ENCODE data around the gene C4orf50.

The C4orf50 gene

DNA sequence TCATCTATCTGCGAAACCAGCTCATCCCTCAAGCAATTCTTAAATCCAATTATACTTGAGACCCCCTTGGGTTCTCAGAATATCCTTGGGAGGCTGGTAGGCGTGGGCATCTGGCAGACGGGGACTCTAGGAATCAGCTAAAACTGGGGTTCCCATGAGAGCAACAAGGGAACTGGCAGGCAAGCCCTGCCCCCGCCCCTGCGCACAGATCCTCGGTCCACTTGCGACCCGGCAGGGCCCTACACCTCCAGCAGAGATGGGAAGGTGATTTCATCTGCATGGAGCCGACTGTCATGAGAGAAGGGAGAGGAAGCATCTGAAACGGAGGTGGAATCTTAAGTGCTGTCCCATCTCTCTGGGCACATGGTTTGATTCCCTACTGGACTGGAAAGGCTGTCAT lies 9.9 kb upstream of the C4orf50 start:
- no peak for DNase-seq
- H3K27me3 ChIP-seq (replicated peaks; ENCODE audit: insufficient read depth, low read length): peaks cover 7% of the 10 kb centered on the region; the same call in 1 of the 2 replicates

DNA sequence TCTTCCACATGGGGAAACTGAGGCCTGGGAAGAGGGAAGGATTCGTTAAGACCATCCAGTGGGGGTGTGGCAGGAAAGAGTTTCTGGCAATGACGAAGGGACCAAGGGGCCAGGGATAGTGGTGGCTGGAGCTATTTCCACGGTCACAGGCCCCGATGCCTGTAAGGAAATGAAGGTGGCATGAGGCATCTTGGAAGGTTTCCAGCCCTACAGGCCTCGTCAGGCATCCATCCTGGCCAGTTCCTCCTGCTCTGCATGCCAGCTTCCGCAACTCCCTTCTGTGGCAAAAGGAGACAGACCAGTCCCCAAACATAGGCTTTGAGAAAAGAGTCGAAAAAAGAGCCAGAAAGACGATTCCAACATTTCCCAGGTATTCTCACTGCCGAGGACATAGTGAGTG lies 9.2 kb upstream of the C4orf50 start:
- Histone ChIP-seq H3K9me2 (replicated peaks; ENCODE audit: insufficient read depth, low read length) (no peaks in the 10 kb centered on the region), H3K4me2 (ENCODE audit: low read depth, low read length) (no peak overlapping the region), H3F3A (ENCODE audit: insufficient read depth, low read length) (no peaks in the 10 kb centered on the region), H3K4me3 (ENCODE audit: low read length) (no peak overlapping the region), H2AFZ (ENCODE audit: low read length) (no peak overlapping the region), H3K79me2 (ENCODE audit: low read length) (no peaks in the 10 kb centered on the region), H3K9ac (ENCODE audit: low read length) (no peak overlapping the region), H4K20me1 (ENCODE audit: insufficient read depth, low read length) (no peaks in the 10 kb centered on the region), H3K27ac (ENCODE audit: low read length) (no peak overlapping the region), H3K9me3 (replicated peaks; ENCODE audit: insufficient read depth, low read length) (no peaks in the 10 kb centered on the region), H3K36me3 (replicated peaks; ENCODE audit: insufficient read depth, low read length) (no peaks in the 10 kb centered on the region), H3K27me3 (replicated peaks; ENCODE audit: insufficient read depth, low read length) (peaks cover 12% of the 10 kb centered on the region; the same call in 1 of the 2 replicates), H3K4me1 (ENCODE audit: low read length) (peaks cover 16% of the 10 kb centered on the region)
- DNase-seq: no peak
- TF ChIP-seq EZH2phosphoT487 (IDR thresholded peaks at IDR 0.05; ENCODE audit: low read length) (no peak), EZH2 (optimal IDR thresholded peaks at IDR 0.05; ENCODE audit: low read depth, low read length) (no peak)
- TF ChIP-seq, protein P1, sequence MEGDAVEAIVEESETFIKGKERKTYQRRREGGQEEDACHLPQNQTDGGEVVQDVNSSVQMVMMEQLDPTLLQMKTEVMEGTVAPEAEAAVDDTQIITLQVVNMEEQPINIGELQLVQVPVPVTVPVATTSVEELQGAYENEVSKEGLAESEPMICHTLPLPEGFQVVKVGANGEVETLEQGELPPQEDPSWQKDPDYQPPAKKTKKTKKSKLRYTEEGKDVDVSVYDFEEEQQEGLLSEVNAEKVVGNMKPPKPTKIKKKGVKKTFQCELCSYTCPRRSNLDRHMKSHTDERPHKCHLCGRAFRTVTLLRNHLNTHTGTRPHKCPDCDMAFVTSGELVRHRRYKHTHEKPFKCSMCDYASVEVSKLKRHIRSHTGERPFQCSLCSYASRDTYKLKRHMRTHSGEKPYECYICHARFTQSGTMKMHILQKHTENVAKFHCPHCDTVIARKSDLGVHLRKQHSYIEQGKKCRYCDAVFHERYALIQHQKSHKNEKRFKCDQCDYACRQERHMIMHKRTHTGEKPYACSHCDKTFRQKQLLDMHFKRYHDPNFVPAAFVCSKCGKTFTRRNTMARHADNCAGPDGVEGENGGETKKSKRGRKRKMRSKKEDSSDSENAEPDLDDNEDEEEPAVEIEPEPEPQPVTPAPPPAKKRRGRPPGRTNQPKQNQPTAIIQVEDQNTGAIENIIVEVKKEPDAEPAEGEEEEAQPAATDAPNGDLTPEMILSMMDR (IDR thresholded peaks at IDR 0.05; ENCODE audit: low read length): no peak

More for the DNA sequence above, 9.9 kb upstream of the C4orf50 start:
- Histone ChIP-seq H3K36me3 (replicated peaks; ENCODE audit: insufficient read depth, low read length) (no peaks in the 10 kb centered on the region), H3K4me2 (ENCODE audit: low read depth, low read length) (no peak overlapping the region), H3K4me3 (ENCODE audit: low read length) (no peak overlapping the region), H3K4me1 (ENCODE audit: low read length) (peaks cover 19% of the 10 kb centered on the region), H3K27ac (ENCODE audit: low read length) (no peak overlapping the region), H3F3A (ENCODE audit: insufficient read depth, low read length) (no peaks in the 10 kb centered on the region), H3K9ac (ENCODE audit: low read length) (no peak overlapping the region), H3K9me2 (replicated peaks; ENCODE audit: insufficient read depth, low read length) (no peaks in the 10 kb centered on the region), H2AFZ (ENCODE audit: low read length) (no peak overlapping the region), H3K79me2 (ENCODE audit: low read length) (no peaks in the 10 kb centered on the region), H4K20me1 (ENCODE audit: insufficient read depth, low read length) (no peaks in the 10 kb centered on the region), H3K9me3 (replicated peaks; ENCODE audit: insufficient read depth, low read length) (no peaks in the 10 kb centered on the region)
- TF ChIP-seq EZH2 (optimal IDR thresholded peaks at IDR 0.05; ENCODE audit: low read depth, low read length) (no peak), EZH2phosphoT487 (IDR thresholded peaks at IDR 0.05; ENCODE audit: low read length) (no peak)
- TF ChIP-seq, protein P1 (IDR thresholded peaks at IDR 0.05; ENCODE audit: low read length): no peak

DNA sequence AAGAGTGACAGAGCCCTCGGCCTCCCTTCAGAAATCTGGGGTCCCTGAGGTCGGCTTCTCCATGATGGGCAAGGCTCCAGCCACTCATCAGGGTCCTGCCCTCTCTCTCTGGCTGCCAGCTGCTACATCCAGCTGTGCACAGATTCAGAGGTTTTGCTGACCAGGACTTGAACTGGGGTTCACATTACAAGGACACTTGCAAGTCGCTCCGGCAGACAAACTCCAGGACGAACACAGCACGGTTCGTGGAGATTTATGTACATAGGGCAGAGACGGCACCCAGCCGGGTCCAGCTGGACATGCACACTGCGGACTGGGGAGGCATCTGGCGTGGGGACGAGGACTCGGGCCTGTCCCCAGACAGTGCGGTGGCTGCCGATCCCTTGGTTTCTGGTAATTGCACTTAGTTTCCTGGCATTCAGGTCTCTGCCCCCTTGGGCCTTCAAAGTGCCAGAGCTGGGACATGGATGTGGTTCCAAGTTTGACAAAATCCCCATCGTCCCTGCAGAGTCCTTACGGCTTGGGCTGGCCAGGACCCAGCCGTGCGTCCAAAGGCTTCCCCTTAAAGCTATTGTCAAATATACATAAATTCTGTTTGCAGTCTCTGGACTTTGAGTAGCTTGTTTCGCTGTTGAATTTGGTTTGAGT lies 6.2 kb upstream of the C4orf50 start:
- no peak overlapping the region for H3K4me3 ChIP-seq (ENCODE audit: low read length)
- H3K4me2 ChIP-seq (ENCODE audit: low read depth, low read length): no peak overlapping the region
- no peaks in the 10 kb centered on the region for H3K9me3 ChIP-seq (replicated peaks; ENCODE audit: insufficient read depth, low read length)
- TF ChIP-seq EZH2phosphoT487 (IDR thresholded peaks at IDR 0.05; ENCODE audit: low read length) (no peak), EZH2 (optimal IDR thresholded peaks at IDR 0.05; ENCODE audit: low read depth, low read length) (no peak)
- TF ChIP-seq, protein P1 (IDR thresholded peaks at IDR 0.05; ENCODE audit: low read length): no peak
- H3K4me1 ChIP-seq (ENCODE audit: low read length): 0 out of 2 replicates have a peak, but pooled peaks cover 5% of the 10 kb centered on the region
- H3K9ac ChIP-seq (ENCODE audit: low read length): no peak overlapping the region
- H3K79me2 ChIP-seq (ENCODE audit: low read length): no peaks in the 10 kb centered on the region
- no peaks in the 10 kb centered on the region for H3F3A ChIP-seq (ENCODE audit: insufficient read depth, low read length)
- no peaks in the 10 kb centered on the region for H4K20me1 ChIP-seq (ENCODE audit: insufficient read depth, low read length)
- H3K36me3 ChIP-seq (replicated peaks; ENCODE audit: insufficient read depth, low read length): no peaks in the 10 kb centered on the region
- no peak overlapping the region for H3K27ac ChIP-seq (ENCODE audit: low read length)
- H2AFZ ChIP-seq (ENCODE audit: low read length): no peak overlapping the region
- H3K9me2 ChIP-seq (replicated peaks; ENCODE audit: insufficient read depth, low read length): no peaks in the 10 kb centered on the region
- no peak for DNase-seq
- H3K27me3 ChIP-seq (replicated peaks; ENCODE audit: insufficient read depth, low read length): peaks cover 12% of the 10 kb centered on the region; the same call in 1 of the 2 replicates
